ENCODE measurements around the gene TMEM9. TPM values are rescaled to one million over a fixed set of nuclear protein-coding genes. Genes with fewer than 3 reads are reported as not detected.

Gene TMEM9
- total and polyA plus RNA-seq, 9 of the 15 experiments (the other 6 are each of a cell fraction or from before 2014, with no cell fraction given) = 30.4 to 107 (median 67.6) TPM

GRCh38 chr1:201091256-201091655 lies 63.0 kb downstream of the TMEM9 start:
- H4K20me1 ChIP-seq (replicated peaks; ENCODE audit: control insufficient read depth, insufficient read depth, low read length) = peaks cover 2% of the 10 kb centered on the region
- no peak for FAIRE-seq
- peaks cover 53 to 75% of the 10 kb centered on the region in 2 experiments for H3K27me3 ChIP-seq (ENCODE audit: control insufficient read depth in 2 of 2, insufficient read depth in 2 of 2, low read length in 2 of 2)
- no TSS peak for BruUV-seq (replicated peaks)
- no peaks in the 10 kb centered on the region for H3K9me1 ChIP-seq (ENCODE audit: control insufficient read depth, insufficient read depth, low read length)
- H3K79me2 ChIP-seq (ENCODE audit: control insufficient read depth, insufficient read depth, low read length) = no peaks in the 10 kb centered on the region
- no peak for ATAC-seq
- 1% methylated on average over 4 of the region's 4 CpGs for WGBS (ENCODE audit: insufficient coverage, low coverage, missing lambda C conversion rate)
- no peak for DNase-seq (ENCODE audit: extremely low read depth in 1 of 4, low spot score in 3 of 4)
- no peak overlapping the region for H3K4me3 ChIP-seq
- in situ Hi-C loops (cut with MboI) (no loop called here), intact Hi-C loops (cut with micrococcal nuclease) (no loop called here)
- POLR2A ChIA-PET = no interaction called here
- H3K9me3 ChIP-seq (replicated peaks; ENCODE audit: control insufficient read depth, insufficient read depth, low read depth, low read length) = no peaks in the 10 kb centered on the region
- H3K9ac ChIP-seq (ENCODE audit: insufficient read depth in 1 of 2, low read depth in 2 of 2, low read length in 2 of 2) = no peak overlapping the region
- H3K4me2 ChIP-seq (ENCODE audit: insufficient read depth, low read length) = no peak overlapping the region
- no peaks in the 10 kb centered on the region for H3K36me3 ChIP-seq (ENCODE audit: control insufficient read depth, insufficient read depth, low read length)
- CTCF ChIA-PET (ENCODE audit: low intra/inter-chr PET ratio) = interaction anchor here (1.2 kb wide), 1 partner anchor 22 kb away, joined by 3 read pairs; no protein-coding TSS in a partner anchor
- H3K4me1 ChIP-seq (replicated peaks in 1 of 2; ENCODE audit: control insufficient read depth in 2 of 2, insufficient read depth in 2 of 2, low read length in 2 of 2) = no peaks in the 10 kb centered on the region
- no peak overlapping the region for H3K27ac ChIP-seq (ENCODE audit: extremely low read depth, low read depth, low read length)
- no peak overlapping the region for H2AFZ ChIP-seq (ENCODE audit: low read depth, low read length)
- TF ChIP-seq ZBTB43 (CRISPR knock-in tag; IDR thresholded peaks at IDR 0.05) = no peak
- no peak for TF ChIP-seq ATF1 (CRISPR knock-in tag; IDR thresholded peaks at IDR 0.05)
- no peak for TF ChIP-seq ATF1 (tag; IDR thresholded peaks at IDR 0.05)
- TF ChIP-seq FOXA3 (CRISPR knock-in tag; conservative IDR thresholded peaks at IDR 0.05 in 1 of 2, IDR thresholded peaks at IDR 0.05 in 1 of 2) = no peak
- TF ChIP-seq ZBTB11 (CRISPR knock-in tag; IDR thresholded peaks at IDR 0.05) = no peak
- TF ChIP-seq ZNF12 (CRISPR knock-in tag; IDR thresholded peaks at IDR 0.05) = no peak
- TF ChIP-seq ATF7 (IDR thresholded peaks at IDR 0.05) = 0 out of 2 replicates have a peak, but pooled peaks have one; percentile 37
- TF ChIP-seq ZNF3 (CRISPR knock-in tag; IDR thresholded peaks at IDR 0.05) = no peak
- TF ChIP-seq ZNF592 (IDR thresholded peaks at IDR 0.05) = no peak
- TF ChIP-seq MBD1 (CRISPR knock-in tag; IDR thresholded peaks at IDR 0.05) = no peak

All from K562 (cell line).